Measurements from ENCODE around the gene KCMF1.

DNA sequence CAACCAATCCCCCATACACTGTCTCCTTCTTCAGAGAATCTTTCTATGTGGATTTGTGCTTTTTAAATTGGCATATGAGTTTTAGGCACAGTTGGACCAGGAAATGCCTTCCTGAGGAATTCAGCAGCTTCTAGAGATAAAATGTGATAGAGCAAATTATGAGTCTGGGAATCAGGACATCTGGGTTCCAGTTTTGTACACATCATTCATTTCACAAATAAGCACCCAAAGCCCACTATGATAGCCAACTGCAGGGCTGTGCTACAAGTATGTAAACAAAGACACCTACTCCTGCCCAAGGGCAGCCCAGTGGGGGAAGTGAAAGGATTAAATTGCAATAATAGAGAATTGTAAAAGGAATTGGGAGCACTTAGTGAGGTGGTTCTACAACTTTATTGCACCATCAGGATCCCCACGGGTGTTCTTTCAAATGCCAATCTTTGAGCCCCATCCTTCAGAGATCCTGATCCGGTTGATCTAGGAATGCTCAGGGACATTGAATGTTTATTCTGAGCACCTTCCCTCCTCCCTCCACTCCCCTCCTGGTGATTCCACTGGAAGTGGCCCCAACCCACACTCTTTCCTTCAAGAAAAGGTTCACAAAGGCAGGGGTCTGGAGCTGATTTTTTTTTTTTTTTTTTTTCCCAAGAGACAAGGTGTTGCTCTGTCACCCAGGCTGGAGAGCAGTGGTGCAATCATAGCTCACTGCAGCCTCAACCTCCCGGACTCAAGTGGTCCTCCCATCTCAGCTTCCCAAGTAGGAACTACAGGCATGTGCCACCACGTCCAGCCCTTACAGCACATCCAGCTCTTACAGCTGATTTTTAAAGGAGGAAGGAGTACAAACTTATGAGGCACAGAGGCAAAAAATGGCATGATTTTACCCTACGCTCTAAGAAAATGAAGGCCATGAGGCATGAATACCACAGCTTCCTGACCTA is 11.1 kb upstream of the KCMF1 start:
- TF ChIP-seq JUN (IDR thresholded peaks at IDR 0.05; ENCODE audit: borderline replicate concordance, low read depth, low read length) (no peak), JUN (CRISPR knock-in tag; IDR thresholded peaks at IDR 0.05; ENCODE audit: borderline replicate concordance) (no peak), NKRF (IDR thresholded peaks at IDR 0.05; ENCODE audit: borderline replicate concordance) (no peak), HNRNPH1 (optimal IDR thresholded peaks at IDR 0.05; ENCODE audit: low read depth, low read length) (no peak), SOX6 (IDR thresholded peaks at IDR 0.05) (no peak), IRF1 (CRISPR knock-in tag; IDR thresholded peaks at IDR 0.05; ENCODE audit: borderline replicate concordance) (no peak), CREB1 (IDR thresholded peaks at IDR 0.05) (no peak), CREB1 (CRISPR knock-in tag; IDR thresholded peaks at IDR 0.05) (no peak)

Data from K562 (cell line).